Measurements from ENCODE around the gene PDE3B. TPM values are rescaled to one million over a fixed set of nuclear protein-coding genes. Genes with fewer than 3 reads are reported as not detected.
A peak's percentile ranks its signal among the peaks of the same experiment; 100 is the strongest.
"Not testable (repeated sequence)": the region's sequence is repeated elsewhere in the genome, so short reads cannot be mapped to it uniquely, and the experiment has no call there.

Gene PDE3B
- total RNA-seq, 2 experiments from 2014 or later = 96.6 to 101 TPM

GRCh38 chr11:14644226-14645014 lies 816 bp downstream of the PDE3B start:
- peaks cover 48% of the 10 kb centered on the region for H3K4me1 Mint-ChIP-seq
- DNase-seq = peak; percentile 47
- POLR2A ChIA-PET = interaction anchor here (0.6 to 1.3 kb wide), 6 partner anchors 66 to 248 kb away, joined by 4 to 8 read pairs (median 5); partner anchors contain the start of genes CYP2R1 and PSMA1
- H3K9me3 Mint-ChIP-seq = no peaks in the 10 kb centered on the region
- CTCF ChIA-PET = interaction anchor here (0.6 to 2.0 kb wide), 18 partner anchors 9 to 308 kb away, joined by 3 to 12 read pairs (median 4); partner anchors contain the start of gene PSMA1
- H3K36me3 Mint-ChIP-seq (ENCODE audit: low read depth) = peaks cover 57% of the 10 kb centered on the region
- H3K27ac Mint-ChIP-seq = peak overlapping the region; percentile 75
- peak overlapping the region; percentile 82 for H3K4me3 Mint-ChIP-seq
- H3K27me3 Mint-ChIP-seq = no peaks in the 10 kb centered on the region

- H3K27me3 Mint-ChIP-seq = no peaks in the 10 kb centered on the region
- peak; percentile 22 for DNase-seq
- H3K4me1 Mint-ChIP-seq = peaks cover 48% of the 10 kb centered on the region
Observed at GRCh38 chr11:14645015-14645912, 1.7 kb downstream of the PDE3B start.

GRCh38 chr11:14645985-14646900 lies 2.6 kb downstream of the PDE3B start:
- peak overlapping the region; percentile 82 for H3K4me3 Mint-ChIP-seq
- ChIA-PET CTCF (interaction anchor here (1.0 to 2.0 kb wide), 6 partner anchors 8 to 261 kb away, joined by 3 to 12 read pairs (median 5); partner anchors contain the start of gene PSMA1), POLR2A (interaction anchor here (1.3 kb wide), 1 partner anchor 126 kb away, joined by 6 read pairs; the partner anchor contains the start of gene PSMA1)
- peaks cover 3% of the 10 kb centered on the region for H3K9me3 Mint-ChIP-seq
- peak overlapping the region; percentile 75 for H3K27ac Mint-ChIP-seq
- H3K36me3 Mint-ChIP-seq (ENCODE audit: low read depth) = peaks cover 63% of the 10 kb centered on the region
- H3K27me3 Mint-ChIP-seq = no peaks in the 10 kb centered on the region
- DNase-seq = peak; percentile 41
- peaks cover 51% of the 10 kb centered on the region for H3K4me1 Mint-ChIP-seq

More at GRCh38 chr11:14645015-14645912, 1.7 kb downstream of the PDE3B start:
- Mint-ChIP-seq H3K36me3 (ENCODE audit: low read depth) (peaks cover 58% of the 10 kb centered on the region), H3K4me3 (peak overlapping the region; percentile 82), H3K9me3 (no peaks in the 10 kb centered on the region), H3K27ac (peak overlapping the region; percentile 75)
- CTCF ChIA-PET = interaction anchor here (1.0 to 2.0 kb wide), 11 partner anchors 9 to 262 kb away, joined by 3 to 12 read pairs (median 5); partner anchors contain the start of gene PSMA1
- POLR2A ChIA-PET = interaction anchor here (0.6 to 1.3 kb wide), 5 partner anchors 67 to 222 kb away, joined by 4 to 8 read pairs (median 6); partner anchors contain the start of gene PSMA1

- CTCF ChIA-PET = interaction anchor here (0.6 to 1.1 kb wide), 5 partner anchors 93 to 155 kb away, joined by 3 to 7 read pairs (median 4); no protein-coding TSS in a partner anchor
- Mint-ChIP-seq H3K9me3 (peaks cover 3% of the 10 kb centered on the region), H3K36me3 (ENCODE audit: low read depth) (peaks cover 82% of the 10 kb centered on the region), H3K27me3 (no peaks in the 10 kb centered on the region), H3K4me3 (no peak overlapping the region), H3K27ac (no peak overlapping the region), H3K4me1 (peaks cover 63% of the 10 kb centered on the region)
- POLR2A ChIA-PET = no interaction called here
- DNase-seq = no peak
Observed at GRCh38 chr11:14650064-14650463, 6.5 kb downstream of the PDE3B start.

- Mint-ChIP-seq H3K9me3 (peaks cover 12% of the 10 kb centered on the region), H3K4me1 (peaks cover 73% of the 10 kb centered on the region), H3K4me3 (no peak overlapping the region), H3K27me3 (no peaks in the 10 kb centered on the region), H3K27ac (no peak overlapping the region), H3K36me3 (ENCODE audit: low read depth) (peaks cover 87% of the 10 kb centered on the region)
- DNase-seq = no peak
- POLR2A ChIA-PET = no interaction called here
- CTCF ChIA-PET = interaction anchor here (0.6 to 1.7 kb wide), 2 partner anchors 8 to 91 kb away, joined by 3 to 5 read pairs; no protein-coding TSS in a partner anchor
Observed at GRCh38 chr11:14653090-14653489, 9.5 kb downstream of the PDE3B start.

GRCh38 chr11:14655435-14655834 lies 11.8 kb downstream of the PDE3B start:
- no peak for DNase-seq
- peaks cover 56% of the 10 kb centered on the region for H3K4me1 Mint-ChIP-seq
- ChIA-PET POLR2A (no interaction called here), CTCF (interaction anchor here (1.2 kb wide), 1 partner anchor 90 kb away, joined by 3 read pairs; no protein-coding TSS in a partner anchor)
- peaks cover 20% of the 10 kb centered on the region for H3K9me3 Mint-ChIP-seq
- H3K27ac Mint-ChIP-seq = no peak overlapping the region
- peaks cover 91% of the 10 kb centered on the region for H3K36me3 Mint-ChIP-seq (ENCODE audit: low read depth)
- H3K27me3 Mint-ChIP-seq = no peaks in the 10 kb centered on the region
- no peak overlapping the region for H3K4me3 Mint-ChIP-seq

- no peak overlapping the region for H3K4me3 Mint-ChIP-seq
Observed at GRCh38 chr11:14656536-14657457, 13.2 kb downstream of the PDE3B start.

GRCh38 chr11:14657841-14658240 lies 14.2 kb downstream of the PDE3B start:
- ChIA-PET POLR2A (no interaction called here), CTCF (no interaction called here)
- Mint-ChIP-seq H3K27me3 (no peaks in the 10 kb centered on the region), H3K4me3 (no peak overlapping the region), H3K4me1 (peaks cover 40% of the 10 kb centered on the region), H3K9me3 (peaks cover 26% of the 10 kb centered on the region), H3K36me3 (ENCODE audit: low read depth) (peaks cover 89% of the 10 kb centered on the region), H3K27ac (no peak overlapping the region)
- DNase-seq = no peak

More at GRCh38 chr11:14656536-14657457, 13.2 kb downstream of the PDE3B start:
- Mint-ChIP-seq H3K4me1 (peaks cover 49% of the 10 kb centered on the region), H3K27ac (no peak overlapping the region), H3K36me3 (ENCODE audit: low read depth) (peaks cover 89% of the 10 kb centered on the region), H3K9me3 (peaks cover 23% of the 10 kb centered on the region), H3K27me3 (no peaks in the 10 kb centered on the region)
- POLR2A ChIA-PET = no interaction called here
- CTCF ChIA-PET = interaction anchor here (1.2 kb wide), 1 partner anchor 88 kb away, joined by 3 read pairs; no protein-coding TSS in a partner anchor
- no peak for DNase-seq

- CTCF ChIA-PET = interaction anchor here (0.6 kb wide), 1 partner anchor 152 kb away, joined by 4 read pairs; no protein-coding TSS in a partner anchor
- H3K27ac Mint-ChIP-seq, H3K4me3 Mint-ChIP-seq, H3K27me3 Mint-ChIP-seq, POLR2A ChIA-PET, DNase-seq: not testable (repeated sequence)
- Mint-ChIP-seq H3K9me3 (peaks cover 20% of the 10 kb centered on the region), H3K4me1 (peaks cover 14% of the 10 kb centered on the region), H3K36me3 (ENCODE audit: low read depth) (peaks cover 60% of the 10 kb centered on the region)
Observed at GRCh38 chr11:14664926-14665325, 21.3 kb downstream of the PDE3B start.

- H3K4me3 Mint-ChIP-seq, H3K27me3 Mint-ChIP-seq, POLR2A ChIA-PET, DNase-seq, H3K27ac Mint-ChIP-seq: not testable (repeated sequence)
- Mint-ChIP-seq H3K36me3 (ENCODE audit: low read depth) (peaks cover 55% of the 10 kb centered on the region), H3K9me3 (peaks cover 15% of the 10 kb centered on the region), H3K4me1 (peaks cover 19% of the 10 kb centered on the region)
- CTCF ChIA-PET = interaction anchor here (0.7 kb wide), 1 partner anchor 84 kb away, joined by 3 read pairs; no protein-coding TSS in a partner anchor
Observed at GRCh38 chr11:14667329-14667728, 23.7 kb downstream of the PDE3B start.
